Stimulated activated CD4-positive, alpha-beta T cell treated with anti-CD3 and anti-CD28 coated beads, Interleukin-1b, Interleukin-23, amount 100 ng/mL, for 48 hours (primary cell): ENCODE measurements around the gene ZGLP1.
"Not testable (repeated sequence)": the region's sequence is repeated elsewhere in the genome, so short reads cannot be mapped to it uniquely, and the experiment has no call there.

Source experiments
- DNase-seq: peaks from one replicate; pipeline ENCODE4 v3.0.0-alpha.2; 2020

ZGLP1 gene

DNA sequence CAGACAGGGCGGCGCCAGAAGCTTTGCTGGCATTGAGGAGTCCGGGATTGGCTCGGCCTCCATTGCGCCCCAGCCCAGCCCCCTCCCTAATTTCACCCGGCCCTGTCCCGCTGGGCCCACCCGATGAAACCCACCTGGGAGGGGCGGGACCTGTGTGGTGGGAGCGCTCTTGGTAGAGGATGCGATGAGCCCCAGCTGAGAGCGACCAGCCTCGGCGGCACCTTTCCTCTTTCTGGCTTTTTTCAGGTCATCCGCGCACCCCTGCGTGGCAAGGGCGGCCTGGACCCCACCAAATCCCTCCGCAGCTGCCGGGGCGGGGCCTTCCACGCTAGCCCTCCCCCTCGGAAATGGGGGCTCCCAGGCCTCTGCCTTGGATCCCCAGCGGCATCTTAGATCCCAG lies at the start of gene ZGLP1:
Gene ZGLP1 (minus strand): TSS at position 393 of the 400 bp plus-strand sequence.
- DNase-seq = no peak

GRCh38 chr19:10356431-10356830 lies 46.8 kb upstream of the ZGLP1 start:
- no peak for DNase-seq

DNA sequence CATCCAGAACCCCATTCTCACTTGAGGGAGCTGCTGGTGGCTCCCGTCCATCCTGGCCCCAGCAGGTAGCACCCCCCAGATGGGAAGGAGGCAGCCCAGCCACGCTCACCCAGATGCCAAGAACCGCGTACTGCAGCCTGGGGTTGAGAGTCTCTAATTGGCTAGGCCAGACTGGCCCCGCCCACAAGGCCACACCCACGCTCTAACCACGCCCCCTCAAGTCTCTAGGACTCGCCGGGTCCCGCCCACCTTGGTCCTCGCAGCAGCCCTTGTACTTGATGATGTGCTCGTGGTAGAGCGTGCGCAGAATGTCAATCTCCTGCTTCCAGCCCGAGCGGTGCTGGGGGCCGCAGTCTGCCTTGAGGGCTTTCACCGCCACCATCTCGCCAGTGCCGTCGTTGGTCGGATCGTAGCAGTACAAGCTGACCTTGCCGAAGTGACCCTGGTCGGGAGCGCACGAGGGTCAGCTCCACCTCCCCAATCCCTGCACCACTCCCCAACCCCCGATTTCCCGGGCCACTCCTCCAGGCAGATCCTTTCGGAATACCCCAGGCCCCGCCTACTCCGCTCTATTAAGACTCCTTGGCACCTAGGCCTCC lies 44.3 kb upstream of the ZGLP1 start:
- peak; percentile 68 for DNase-seq

DNA sequence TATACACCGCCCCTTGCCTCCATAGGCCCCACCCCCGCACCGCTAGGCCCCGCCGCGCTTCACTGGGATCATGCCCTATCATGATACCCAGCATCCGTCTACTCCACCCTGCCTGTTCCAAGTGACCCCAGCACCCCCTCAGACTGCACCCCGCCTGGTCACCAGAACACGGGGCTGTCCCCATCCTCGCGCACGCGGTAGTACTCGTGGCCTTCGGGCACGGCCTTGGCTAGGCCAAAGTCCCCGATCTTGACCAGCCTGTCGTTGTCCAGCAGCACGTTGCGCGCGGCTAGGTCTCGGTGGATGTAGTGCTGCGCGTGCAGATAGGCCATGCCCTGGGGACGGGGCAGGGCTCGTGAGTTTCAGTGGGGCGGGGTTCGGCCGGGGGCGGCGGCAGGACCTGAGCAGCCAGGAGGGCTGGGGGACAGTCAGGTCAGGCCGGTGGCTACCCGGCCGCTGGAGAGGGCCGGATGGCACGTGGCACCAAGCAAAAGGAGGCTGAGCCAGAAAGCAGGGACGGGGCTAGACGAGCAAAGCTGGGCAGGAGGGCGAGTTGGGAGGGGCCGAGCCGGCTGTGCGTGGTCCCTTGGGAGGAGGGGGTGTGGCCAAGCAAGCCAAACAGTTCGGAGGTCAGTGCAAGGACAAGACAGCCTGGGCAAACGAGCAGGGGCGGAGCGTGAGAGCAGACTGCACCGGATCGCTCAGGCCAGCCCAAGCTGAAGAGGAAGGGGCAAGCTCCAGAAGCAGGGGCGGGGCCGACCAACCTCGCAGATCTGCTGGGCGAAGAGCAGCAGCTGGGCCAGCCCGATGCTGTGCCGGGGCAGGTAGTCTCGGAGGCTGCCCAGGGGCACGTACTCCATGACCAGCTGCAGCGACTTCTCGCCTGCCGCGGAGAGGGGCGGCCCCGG lies 43.4 kb upstream of the ZGLP1 start:
- DNase-seq = no peak

- DNase-seq = no peak
Observed at GRCh38 chr19:10346509-10346908, 36.9 kb upstream of the ZGLP1 start.

DNA sequence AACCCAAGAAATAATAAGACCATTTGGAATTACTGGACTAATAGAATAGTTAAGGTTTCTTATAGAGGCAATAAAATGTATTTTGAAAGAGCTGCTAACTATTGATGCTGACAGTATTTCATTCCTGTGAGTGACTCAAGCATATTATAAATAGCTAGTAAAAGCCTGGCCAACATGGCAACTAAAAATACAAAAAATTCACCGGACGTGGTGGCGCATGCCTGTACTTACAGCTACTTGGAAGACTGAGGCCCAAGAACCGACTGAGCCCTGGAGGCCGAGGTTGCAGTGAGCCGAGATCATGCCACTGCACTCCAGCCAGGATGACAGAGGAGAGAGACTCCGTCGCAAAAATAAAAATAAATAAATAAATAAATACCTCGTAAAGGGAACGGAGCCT lies 35.2 kb upstream of the ZGLP1 start:
- no peak for DNase-seq

DNA sequence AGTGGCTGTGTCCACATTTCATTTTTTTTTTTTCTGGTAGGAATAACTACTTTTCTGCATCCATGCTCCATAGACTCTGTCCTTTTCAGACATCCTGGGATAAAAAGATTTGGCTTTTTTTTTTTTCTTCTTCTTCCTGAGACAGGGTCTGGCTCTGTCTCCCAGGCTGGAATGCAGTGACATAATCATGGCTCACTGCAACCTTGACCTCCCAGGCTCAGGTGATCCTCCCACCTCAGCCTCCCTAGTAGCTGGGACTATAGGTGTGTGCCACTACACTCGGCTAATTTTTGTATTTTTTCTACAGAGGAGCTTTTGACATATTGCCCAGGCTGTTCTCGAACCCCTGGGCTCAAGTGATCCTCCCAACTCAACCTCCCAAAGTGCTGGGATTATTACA lies 33.9 kb upstream of the ZGLP1 start:
- DNase-seq = no peak

DNA sequence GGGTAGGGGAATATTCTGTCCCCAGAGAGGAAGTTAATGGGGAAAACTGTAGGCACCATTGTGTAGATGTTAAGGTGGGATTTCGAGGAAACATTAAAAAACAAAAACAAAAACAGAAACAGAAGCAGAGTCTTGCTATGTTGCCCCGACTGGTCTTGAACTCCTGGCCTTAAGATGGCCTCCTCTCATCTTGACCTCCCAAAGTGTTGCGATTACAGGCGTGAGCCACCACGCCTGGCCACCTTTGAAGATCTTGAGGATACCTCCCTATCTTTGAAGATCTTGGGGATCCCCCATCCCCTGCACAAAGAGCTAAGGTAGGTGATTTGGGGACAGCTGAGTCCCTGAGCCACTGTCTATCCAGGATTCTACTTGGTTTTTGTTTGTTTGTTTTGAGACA lies 30.4 kb upstream of the ZGLP1 start:
- DNase-seq = no peak

DNA sequence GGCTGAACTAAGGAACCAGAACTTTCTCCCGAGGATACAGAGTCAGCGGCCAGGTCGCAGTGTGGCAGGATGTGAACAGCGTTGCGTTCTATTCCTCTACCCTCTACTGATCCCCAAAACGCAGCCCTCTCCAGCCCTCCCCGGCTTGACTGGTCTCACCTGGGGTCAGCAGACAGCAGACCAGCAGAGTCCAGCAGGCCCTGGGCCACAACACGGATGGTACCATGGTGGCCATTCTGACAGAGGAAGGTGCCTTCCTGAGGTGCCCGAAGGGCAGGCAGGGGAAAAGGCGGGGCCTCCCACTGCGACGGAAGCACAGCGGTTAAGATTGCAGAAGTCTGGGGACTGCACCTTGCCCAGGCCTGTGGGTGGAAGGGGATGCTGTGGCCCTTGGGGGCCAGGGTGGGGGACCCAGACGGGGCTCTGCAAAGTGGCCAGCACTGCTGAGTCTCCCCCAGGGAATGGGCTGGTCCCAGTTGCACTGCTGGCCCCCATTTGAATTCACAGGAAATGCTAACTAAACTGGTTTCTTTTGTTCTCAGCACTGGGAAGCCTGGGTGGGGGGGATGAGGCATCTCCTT lies 29.9 kb upstream of the ZGLP1 start, which contains the start of gene ICAM3:
Gene ICAM3 (minus strand): TSS at position 245 of the 581 bp plus-strand sequence. CDS start 10 bp downstream, at position 235.
- peak; percentile 70 for DNase-seq

GRCh38 chr19:10338940-10339339 lies 29.3 kb upstream of the ZGLP1 start:
- no peak for DNase-seq

- DNase-seq = not testable (repeated sequence)
Observed at GRCh38 chr19:10336725-10337124, 27.1 kb upstream of the ZGLP1 start.

GRCh38 chr19:10335352-10335985 lies 25.9 kb upstream of the ZGLP1 start:
- no peak for DNase-seq

- DNase-seq = peak; percentile 67
Observed at GRCh38 chr19:10334588-10335351, 25.2 kb upstream of the ZGLP1 start.

DNA sequence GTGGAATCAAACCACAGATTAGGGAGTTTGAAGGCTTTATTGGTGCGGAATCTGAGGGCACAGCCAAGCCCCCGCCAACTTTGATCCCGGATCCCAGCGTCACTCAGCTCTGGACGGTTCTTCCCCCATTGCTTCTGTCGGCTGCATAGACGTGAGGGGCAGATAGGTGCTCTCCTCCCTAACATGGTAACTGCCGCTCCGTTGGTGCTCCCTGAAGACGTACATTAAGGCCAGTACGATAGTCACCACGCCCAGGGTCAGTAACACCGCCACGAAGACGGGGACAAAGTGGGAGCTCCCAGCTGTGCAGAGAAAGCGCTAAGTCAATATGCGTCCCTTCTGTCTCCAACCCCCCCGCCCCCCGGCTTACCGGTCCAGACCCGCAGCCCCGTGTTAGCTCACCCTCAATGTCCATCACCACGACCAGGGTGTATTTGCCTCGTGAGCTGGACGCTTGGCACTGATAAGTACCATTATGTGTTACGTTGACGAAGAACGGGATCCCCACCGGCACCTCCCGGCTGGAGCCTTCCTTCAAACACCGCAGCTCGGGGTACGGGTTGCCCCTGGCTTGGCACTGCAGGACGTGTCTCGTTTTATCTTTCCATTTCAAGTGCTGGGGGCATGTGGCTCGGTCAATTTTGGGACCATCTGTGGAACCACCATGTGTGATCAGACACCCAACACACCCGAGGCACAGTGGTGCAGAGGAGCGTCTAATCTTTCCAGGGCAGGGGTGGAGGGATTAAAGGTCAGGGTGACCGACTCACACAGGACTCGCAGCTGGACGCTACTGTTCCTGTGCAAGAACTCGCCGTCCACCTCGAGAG lies 24.4 kb upstream of the ZGLP1 start:
- DNase-seq = no peak

DNA sequence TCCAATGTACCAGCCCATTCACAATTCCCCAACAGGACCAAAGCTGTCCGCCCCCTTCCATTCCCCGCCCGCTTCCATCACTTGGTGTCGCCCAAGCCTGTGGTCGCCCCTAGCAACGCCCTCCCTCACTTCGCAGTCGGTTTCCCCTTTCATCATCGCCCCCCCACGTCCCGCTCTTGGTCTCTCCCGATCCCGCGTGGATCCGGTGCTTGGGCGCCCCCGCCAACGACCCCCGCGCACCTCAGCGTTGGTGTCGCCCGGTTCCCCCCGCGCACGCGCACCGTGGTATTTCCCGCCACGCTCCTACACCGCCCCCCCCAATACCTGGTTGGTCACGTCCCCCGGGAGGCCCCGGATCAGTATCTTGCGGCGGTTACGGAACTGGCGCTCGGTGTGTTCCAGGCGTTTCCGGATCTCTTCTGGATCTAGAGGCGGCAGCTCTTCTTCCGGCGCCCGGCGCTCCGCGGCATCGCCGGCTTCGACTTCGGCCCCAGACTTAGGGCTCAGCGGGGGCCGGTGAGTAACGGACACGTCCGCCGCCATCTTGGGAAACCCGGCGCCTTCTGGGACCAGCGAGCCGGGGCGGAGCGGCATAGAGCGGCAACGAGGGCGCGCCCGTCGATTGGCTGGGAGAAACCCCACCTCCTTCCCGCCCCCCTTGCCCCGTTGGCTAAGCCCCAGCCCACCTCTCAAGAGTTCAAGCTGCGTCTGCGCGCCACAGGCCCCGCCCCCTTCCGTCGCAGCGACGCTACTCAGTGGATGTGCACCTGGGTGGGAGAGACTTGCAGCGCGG lies 23.5 kb upstream of the ZGLP1 start, which contains the start of gene RAVER1:
Gene RAVER1 (minus strand): TSS at position 565 of the 793 bp plus-strand sequence. CDS start 22 bp downstream, at position 543.
- peak; percentile 98 for DNase-seq

- no peak for DNase-seq
Observed at GRCh38 chr19:10332158-10332964, 22.7 kb upstream of the ZGLP1 start.

- no peak for DNase-seq
Observed at GRCh38 chr19:10329555-10329954, 19.9 kb upstream of the ZGLP1 start.

DNA sequence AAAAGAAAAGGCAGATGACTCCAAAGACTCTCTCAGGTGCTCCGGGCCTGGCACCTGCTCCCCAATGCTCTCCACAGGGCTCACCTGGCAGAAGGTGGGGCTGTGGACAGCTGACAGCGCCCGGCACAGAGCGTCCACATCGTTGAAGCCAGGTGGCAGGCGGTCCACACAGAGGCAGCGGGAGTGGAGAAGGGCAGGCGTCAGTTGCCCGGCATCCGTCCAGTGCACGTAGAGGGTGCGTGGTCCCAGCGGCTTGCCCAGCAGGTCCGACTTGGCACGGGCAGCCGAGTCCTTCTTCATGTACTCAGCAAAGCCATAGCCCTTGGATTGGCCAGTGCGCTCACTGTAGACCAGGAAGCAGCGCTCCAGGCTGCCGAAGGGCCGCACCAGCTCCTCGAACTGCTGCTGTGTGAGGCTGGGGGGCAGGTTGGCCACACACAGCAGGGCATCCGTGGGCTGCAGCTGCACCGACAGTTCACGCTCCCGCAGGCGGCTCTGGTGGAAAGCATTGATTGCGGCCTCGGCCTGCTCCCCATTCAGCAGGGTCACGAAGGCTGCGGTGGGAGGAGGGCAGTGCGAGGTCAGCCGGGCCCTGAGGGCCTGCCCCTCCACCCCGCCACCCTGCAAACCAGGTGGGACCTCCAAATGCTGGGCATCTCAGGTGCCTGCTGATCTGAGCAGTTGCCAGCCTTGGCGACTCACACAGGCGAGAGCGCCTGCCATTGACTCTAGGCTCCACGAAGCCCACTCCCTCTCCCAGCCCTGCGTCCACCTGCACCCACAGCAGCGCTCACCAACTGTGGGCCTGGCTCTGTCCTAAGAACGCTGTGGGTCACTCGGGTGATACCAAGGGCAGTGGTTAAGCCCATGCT lies 19.2 kb upstream of the ZGLP1 start:
- no peak for DNase-seq

- no peak for DNase-seq
Observed at GRCh38 chr19:10327793-10328192, 18.2 kb upstream of the ZGLP1 start.
